ENCODE results near the gene DAGLB.

DNA sequence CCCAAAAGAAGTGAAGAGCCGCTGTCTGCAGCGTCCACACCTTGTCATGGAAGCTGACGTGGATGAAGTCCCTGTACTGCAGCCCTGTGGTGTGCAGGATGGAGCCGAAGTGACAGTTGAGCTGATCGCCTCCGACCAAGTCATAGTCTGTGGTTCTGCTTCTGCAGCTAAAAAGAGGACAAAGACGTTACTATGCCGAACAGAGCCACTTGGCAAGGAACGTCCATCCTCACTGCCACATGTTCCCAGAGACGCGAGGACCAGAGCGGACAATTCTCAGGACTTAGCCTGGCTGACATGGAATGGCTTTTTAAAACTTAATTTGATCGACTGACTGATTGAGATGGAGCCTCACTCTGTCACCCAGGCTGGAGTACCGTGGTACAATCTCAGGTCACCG is 21.8 kb downstream of the DAGLB start:
- TF ChIP-seq MYC (IDR thresholded peaks at IDR 0.05; ENCODE audit: insufficient read depth, insufficient read length, insufficient replicate concordance, low read length, severe bottlenecking) (no peak), EP300 (IDR thresholded peaks at IDR 0.05; ENCODE audit: borderline replicate concordance in 1 of 2, control insufficient read depth in 1 of 2, low read depth in 2 of 2, low read length in 2 of 2) (no peak), ZNF24 (IDR thresholded peaks at IDR 0.05) (no peak), HCFC1 (IDR thresholded peaks at IDR 0.05; ENCODE audit: low read length) (no peak)
